Breast epithelium (tissue), 3 donors: ENCODE measurements around the gene ABHD2.

ENCODE experiments used
- CTCF ChIP-seq, 3 donors: fragments of 450-650 bp; IDR thresholded peaks; one replicate each; pipeline ENCODE4 v1.5.1; 2016 to 2017; ENCODE audit warnings: antibody characterized with exemption in 3 of 3, mild to moderate bottlenecking in 3 of 3, moderate library complexity in 3 of 3
- POLR2A ChIP-seq: fragments of 450-650 bp; IDR thresholded peaks from one replicate; pipeline ENCODE4 v1.6.1; 2016; ENCODE audit warnings: antibody characterized with exemption, mild to moderate bottlenecking, moderate library complexity

GRCh38 chr15:89218531-89218930, 130.3 kb downstream of the ABHD2 start:
- TF ChIP-seq CTCF (IDR thresholded peaks at IDR 0.05): no peak
- TF ChIP-seq POLR2A: no peak
